H1 (cell line): ENCODE measurements around the gene UNC5B.

ENCODE experiments used
- CHD1 ChIP-seq: IDR thresholded peaks from 2 replicates; pipeline ENCODE4 v1.6.1; 2012; ENCODE audit warnings: low read depth, low read length, improper control_type of control experiment
- FOSL1 ChIP-seq: IDR thresholded peaks from 2 replicates; pipeline ENCODE4 v1.6.1; 2011; ENCODE audit warnings: mild to moderate bottlenecking, low read depth, low read length, moderate library complexity; ENCODE audit not compliant: insufficient read depth
- POLR2A ChIP-seq, 2 experiments: IDR thresholded peaks; 1 replicate in 1 of 2; 2 replicates in 1 of 2; pipeline ENCODE4 v1.6.1; 2011; ENCODE audit warnings: low read depth in 2 of 2, low read length in 2 of 2, mild to moderate bottlenecking in 2 of 2; ENCODE audit errors: control extremely low read depth in 1 of 2
- POLR2AphosphoS5 ChIP-seq: IDR thresholded peaks from 2 replicates; pipeline ENCODE4 v1.6.1; 2011; ENCODE audit warnings: low read depth, low read length
- TAF1 ChIP-seq: IDR thresholded peaks from 2 replicates; pipeline ENCODE4 v1.6.1; 2011; ENCODE audit warnings: mild to moderate bottlenecking, low read depth, low read length
- TF ChIP-seq, protein P1 (sequence below): fragments of 300-600 bp; sonication (generic); IDR thresholded peaks from 2 replicates; pipeline ENCODE4 v1.7.1; 2012; ENCODE audit warnings: low read length, moderate library complexity, mild to moderate bottlenecking, inconsistent platforms; ENCODE audit not compliant: insufficient replicate concordance
- TF ChIP-seq, protein P2 (sequence below), 3 experiments: IDR thresholded peaks; 1 replicate in 2 of 3; 2 replicates in 1 of 3; pipeline versions ENCODE4 v1.5.1 to v1.6.1; 2011; ENCODE audit warnings: low read length in 3 of 3, mild to moderate bottlenecking in 3 of 3, inconsistent platforms in 2 of 3, low read depth in 1 of 3, moderate library complexity in 1 of 3; ENCODE audit not compliant: insufficient read depth in 1 of 3; ENCODE audit errors: control extremely low read depth in 1 of 3
- TF ChIP-seq, protein P3 (sequence below): IDR thresholded peaks from 2 replicates; pipeline ENCODE4 v1.6.1; 2012; ENCODE audit warnings: inconsistent platforms

GRCh38 chr10:71267508-71268240 lies 55.3 kb downstream of the UNC5B start:
- no peak for TF ChIP-seq POLR2AphosphoS5
- no peak for TF ChIP-seq TAF1
- TF ChIP-seq, protein P1, sequence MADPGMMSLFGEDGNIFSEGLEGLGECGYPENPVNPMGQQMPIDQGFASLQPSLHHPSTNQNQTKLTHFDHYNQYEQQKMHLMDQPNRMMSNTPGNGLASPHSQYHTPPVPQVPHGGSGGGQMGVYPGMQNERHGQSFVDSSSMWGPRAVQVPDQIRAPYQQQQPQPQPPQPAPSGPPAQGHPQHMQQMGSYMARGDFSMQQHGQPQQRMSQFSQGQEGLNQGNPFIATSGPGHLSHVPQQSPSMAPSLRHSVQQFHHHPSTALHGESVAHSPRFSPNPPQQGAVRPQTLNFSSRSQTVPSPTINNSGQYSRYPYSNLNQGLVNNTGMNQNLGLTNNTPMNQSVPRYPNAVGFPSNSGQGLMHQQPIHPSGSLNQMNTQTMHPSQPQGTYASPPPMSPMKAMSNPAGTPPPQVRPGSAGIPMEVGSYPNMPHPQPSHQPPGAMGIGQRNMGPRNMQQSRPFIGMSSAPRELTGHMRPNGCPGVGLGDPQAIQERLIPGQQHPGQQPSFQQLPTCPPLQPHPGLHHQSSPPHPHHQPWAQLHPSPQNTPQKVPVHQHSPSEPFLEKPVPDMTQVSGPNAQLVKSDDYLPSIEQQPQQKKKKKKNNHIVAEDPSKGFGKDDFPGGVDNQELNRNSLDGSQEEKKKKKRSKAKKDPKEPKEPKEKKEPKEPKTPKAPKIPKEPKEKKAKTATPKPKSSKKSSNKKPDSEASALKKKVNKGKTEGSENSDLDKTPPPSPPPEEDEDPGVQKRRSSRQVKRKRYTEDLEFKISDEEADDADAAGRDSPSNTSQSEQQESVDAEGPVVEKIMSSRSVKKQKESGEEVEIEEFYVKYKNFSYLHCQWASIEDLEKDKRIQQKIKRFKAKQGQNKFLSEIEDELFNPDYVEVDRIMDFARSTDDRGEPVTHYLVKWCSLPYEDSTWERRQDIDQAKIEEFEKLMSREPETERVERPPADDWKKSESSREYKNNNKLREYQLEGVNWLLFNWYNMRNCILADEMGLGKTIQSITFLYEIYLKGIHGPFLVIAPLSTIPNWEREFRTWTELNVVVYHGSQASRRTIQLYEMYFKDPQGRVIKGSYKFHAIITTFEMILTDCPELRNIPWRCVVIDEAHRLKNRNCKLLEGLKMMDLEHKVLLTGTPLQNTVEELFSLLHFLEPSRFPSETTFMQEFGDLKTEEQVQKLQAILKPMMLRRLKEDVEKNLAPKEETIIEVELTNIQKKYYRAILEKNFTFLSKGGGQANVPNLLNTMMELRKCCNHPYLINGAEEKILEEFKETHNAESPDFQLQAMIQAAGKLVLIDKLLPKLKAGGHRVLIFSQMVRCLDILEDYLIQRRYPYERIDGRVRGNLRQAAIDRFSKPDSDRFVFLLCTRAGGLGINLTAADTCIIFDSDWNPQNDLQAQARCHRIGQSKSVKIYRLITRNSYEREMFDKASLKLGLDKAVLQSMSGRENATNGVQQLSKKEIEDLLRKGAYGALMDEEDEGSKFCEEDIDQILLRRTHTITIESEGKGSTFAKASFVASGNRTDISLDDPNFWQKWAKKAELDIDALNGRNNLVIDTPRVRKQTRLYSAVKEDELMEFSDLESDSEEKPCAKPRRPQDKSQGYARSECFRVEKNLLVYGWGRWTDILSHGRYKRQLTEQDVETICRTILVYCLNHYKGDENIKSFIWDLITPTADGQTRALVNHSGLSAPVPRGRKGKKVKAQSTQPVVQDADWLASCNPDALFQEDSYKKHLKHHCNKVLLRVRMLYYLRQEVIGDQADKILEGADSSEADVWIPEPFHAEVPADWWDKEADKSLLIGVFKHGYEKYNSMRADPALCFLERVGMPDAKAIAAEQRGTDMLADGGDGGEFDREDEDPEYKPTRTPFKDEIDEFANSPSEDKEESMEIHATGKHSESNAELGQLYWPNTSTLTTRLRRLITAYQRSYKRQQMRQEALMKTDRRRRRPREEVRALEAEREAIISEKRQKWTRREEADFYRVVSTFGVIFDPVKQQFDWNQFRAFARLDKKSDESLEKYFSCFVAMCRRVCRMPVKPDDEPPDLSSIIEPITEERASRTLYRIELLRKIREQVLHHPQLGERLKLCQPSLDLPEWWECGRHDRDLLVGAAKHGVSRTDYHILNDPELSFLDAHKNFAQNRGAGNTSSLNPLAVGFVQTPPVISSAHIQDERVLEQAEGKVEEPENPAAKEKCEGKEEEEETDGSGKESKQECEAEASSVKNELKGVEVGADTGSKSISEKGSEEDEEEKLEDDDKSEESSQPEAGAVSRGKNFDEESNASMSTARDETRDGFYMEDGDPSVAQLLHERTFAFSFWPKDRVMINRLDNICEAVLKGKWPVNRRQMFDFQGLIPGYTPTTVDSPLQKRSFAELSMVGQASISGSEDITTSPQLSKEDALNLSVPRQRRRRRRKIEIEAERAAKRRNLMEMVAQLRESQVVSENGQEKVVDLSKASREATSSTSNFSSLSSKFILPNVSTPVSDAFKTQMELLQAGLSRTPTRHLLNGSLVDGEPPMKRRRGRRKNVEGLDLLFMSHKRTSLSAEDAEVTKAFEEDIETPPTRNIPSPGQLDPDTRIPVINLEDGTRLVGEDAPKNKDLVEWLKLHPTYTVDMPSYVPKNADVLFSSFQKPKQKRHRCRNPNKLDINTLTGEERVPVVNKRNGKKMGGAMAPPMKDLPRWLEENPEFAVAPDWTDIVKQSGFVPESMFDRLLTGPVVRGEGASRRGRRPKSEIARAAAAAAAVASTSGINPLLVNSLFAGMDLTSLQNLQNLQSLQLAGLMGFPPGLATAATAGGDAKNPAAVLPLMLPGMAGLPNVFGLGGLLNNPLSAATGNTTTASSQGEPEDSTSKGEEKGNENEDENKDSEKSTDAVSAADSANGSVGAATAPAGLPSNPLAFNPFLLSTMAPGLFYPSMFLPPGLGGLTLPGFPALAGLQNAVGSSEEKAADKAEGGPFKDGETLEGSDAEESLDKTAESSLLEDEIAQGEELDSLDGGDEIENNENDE = no peak
- TF ChIP-seq, protein P2, sequence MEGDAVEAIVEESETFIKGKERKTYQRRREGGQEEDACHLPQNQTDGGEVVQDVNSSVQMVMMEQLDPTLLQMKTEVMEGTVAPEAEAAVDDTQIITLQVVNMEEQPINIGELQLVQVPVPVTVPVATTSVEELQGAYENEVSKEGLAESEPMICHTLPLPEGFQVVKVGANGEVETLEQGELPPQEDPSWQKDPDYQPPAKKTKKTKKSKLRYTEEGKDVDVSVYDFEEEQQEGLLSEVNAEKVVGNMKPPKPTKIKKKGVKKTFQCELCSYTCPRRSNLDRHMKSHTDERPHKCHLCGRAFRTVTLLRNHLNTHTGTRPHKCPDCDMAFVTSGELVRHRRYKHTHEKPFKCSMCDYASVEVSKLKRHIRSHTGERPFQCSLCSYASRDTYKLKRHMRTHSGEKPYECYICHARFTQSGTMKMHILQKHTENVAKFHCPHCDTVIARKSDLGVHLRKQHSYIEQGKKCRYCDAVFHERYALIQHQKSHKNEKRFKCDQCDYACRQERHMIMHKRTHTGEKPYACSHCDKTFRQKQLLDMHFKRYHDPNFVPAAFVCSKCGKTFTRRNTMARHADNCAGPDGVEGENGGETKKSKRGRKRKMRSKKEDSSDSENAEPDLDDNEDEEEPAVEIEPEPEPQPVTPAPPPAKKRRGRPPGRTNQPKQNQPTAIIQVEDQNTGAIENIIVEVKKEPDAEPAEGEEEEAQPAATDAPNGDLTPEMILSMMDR (IDR thresholded peaks at IDR 0.05; ENCODE audit: control extremely low read depth in 1 of 3, insufficient read depth in 1 of 3, low read depth in 1 of 3, low read length in 3 of 3) = no peak
- TF ChIP-seq, protein P3, sequence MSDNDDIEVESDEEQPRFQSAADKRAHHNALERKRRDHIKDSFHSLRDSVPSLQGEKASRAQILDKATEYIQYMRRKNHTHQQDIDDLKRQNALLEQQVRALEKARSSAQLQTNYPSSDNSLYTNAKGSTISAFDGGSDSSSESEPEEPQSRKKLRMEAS = no peak
- TF ChIP-seq POLR2A (IDR thresholded peaks at IDR 0.05; ENCODE audit: control extremely low read depth in 1 of 2, low read depth in 2 of 2, low read length in 2 of 2) = no peak
- no peak for TF ChIP-seq FOSL1
- no peak for TF ChIP-seq CHD1
